A673 (cell line): ENCODE results near the gene MEFV.

ENCODE experiments used
- CTCF ChIP-seq: fragments of 300-800, 200-600 bp; sonication (generic); conservative IDR thresholded peaks from 2 replicates; pipeline ENCODE4 v1.5.1; 2017; ENCODE audit warnings: low read depth, mild to moderate bottlenecking, antibody characterized with exemption, low read length, moderate library complexity, mixed read lengths
- EZH2 ChIP-seq: fragments of 200-600 bp; sonication (generic); IDR thresholded peaks from 2 replicates; pipeline ENCODE4 v1.6.1; 2017; ENCODE audit warnings: borderline replicate concordance, low read depth, mild to moderate bottlenecking, mixed read lengths, antibody characterized with exemption, low read length; ENCODE audit not compliant: poor library complexity, severe bottlenecking

DNA sequence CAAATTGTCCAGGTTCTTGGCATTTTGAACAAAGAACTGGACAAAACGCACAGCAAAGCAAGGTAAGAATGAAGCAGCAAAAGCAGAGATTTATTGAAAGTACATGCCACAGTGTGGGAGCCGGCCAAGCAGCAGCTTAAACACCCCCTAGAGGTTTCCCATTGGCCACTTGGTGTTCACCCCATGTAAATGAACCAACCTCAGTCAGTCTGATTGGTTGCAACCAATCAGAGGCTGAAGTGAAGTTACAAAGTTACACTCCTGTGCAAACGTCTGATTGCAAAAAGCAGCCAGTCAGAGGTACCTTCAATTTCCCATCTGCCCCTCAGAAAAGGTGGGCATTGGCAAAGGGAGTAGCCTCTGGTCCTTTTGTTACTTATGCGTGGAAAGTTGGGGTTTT is 18.1 kb upstream of the MEFV start:
- TF ChIP-seq CTCF: no peak
- TF ChIP-seq EZH2: no peak
